T follicular helper cell (primary cell): Measurements from ENCODE around the gene ARL13B.
"Not testable (repeated sequence)": the region's sequence is repeated elsewhere in the genome, so short reads cannot be mapped to it uniquely, and the experiment has no call there.

Experiments used
- DNase-seq: peaks from one replicate; pipeline ENCODE4 v3.0.0-alpha.2; 2020; ENCODE audit warnings: low read depth
- total RNA-seq, 2 experiments: gene quantifications; one replicate each; lab custom pipeline; 2026; lab: John Stamatoyannopoulos, UW

ARL13B gene
- 17.5 to 25.9 reads per million in 2 experiments for total RNA-seq

DNA sequence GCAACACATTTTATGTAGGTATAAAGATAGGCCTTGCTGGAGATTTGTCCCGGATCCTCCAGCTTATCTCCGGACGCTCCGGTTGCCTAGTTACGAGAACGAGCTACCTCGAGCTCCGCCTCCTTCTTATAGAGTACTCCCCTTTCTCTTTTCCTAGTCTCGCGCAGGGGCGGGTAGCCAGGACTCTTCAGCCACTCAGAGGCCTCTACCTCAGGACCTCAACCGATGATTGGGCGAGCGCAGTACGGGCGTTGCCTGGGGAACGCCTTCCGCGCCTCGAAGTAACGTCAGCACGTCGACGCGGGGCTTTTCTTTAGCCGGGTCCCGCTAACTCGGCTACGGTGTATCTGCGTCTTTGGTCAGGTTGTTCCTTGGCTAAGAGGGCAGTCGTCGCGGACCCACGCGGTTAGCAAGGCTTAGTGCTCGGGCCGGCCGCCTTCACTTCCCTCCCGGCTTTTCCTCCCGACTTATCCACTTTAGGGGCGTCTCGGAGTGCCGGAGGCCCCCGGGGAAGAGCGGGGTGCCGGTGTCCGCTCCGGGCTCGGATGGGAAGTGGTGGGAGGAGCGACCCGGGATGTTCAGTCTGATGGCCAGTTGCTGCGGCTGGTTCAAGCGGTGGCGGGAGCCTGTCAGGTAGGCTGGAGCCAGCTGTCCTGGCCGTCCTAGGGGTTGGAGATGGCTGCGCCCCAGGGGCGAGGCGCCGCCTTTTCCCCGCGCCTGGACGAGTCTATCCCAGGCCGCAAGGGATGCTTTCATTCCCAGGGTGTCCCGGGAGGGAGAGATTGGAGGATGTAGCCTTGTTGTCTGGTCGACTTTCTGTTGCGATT lies at the start of gene ARL13B:
TSS of gene ARL13B (plus strand) at position 306 of the 827 bp plus-strand sequence. CDS start at position 575, 269 bp downstream.
- peak; percentile 92 for DNase-seq

DNA sequence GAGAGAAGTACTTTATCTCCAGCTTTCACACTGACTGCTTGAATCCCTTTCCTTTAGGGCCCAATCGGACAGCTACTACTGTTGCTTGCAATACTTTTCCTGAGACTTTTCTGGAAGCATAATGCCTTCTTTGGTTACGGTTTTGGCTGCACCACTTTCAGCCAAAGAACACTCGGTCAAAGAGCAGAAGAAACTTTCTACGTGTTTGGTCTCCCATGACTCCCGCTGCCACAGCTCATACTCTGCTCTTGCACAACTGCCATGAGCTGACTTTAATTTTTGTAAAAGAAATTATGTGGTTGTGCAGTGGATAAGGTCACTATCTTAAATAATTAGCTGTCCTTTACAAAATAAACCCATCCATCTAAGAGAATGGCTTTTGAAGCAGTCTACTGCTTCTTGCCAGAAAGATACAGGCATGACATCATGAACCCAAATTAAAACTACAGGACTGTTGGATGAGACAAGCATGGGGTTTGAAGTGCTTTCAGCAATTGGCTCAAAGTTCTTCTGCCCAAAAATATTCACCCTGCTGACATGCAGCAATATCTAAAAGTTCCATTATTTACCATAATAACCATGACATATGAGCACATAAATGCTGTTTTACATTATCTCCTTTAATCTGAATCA lies 48.2 kb upstream of the ARL13B start:
- DNase-seq = no peak

- DNase-seq = no peak
These were observed 45.4 kb upstream of the ARL13B start for GRCh38 chr3:93934366-93935046.

DNA sequence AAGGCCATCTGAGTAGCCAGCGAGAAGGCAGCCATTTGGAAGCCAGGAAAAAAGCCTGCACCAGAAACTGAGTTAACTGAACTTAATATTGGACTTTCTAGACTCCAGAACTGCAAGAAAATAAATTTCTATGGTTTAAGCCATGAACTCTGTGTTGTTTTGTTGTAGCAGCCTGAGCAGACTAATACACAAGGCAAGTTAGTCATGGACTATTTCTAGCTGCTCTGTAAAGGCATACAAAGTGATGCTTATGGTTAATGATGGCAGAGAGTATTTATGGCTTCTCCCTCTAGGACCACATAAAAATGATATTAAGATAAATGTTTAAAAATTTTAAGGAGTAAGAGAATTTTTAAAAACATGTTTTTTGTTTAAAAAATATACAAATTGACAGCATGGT lies 43.4 kb upstream of the ARL13B start:
- no peak for DNase-seq

DNA sequence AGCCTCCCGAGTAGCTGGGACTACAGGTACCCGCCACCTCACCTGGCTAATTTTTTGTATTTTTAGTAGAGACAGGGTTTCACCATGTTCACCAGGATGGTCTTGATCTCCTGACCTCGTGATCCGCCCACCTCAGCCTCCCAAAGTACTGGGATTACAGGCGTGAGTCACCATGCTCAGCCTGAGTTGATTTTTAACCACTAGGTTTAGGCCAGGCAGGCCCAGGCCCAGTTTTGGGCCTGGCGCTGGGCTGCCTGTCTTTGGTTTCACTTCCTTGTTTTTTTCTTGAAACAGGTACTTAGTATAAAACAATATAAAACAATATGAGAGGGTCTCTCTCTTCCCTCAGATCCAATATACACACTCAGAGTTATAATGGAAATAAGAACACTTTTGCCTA lies 42.5 kb upstream of the ARL13B start:
- DNase-seq = not testable (repeated sequence)

DNA sequence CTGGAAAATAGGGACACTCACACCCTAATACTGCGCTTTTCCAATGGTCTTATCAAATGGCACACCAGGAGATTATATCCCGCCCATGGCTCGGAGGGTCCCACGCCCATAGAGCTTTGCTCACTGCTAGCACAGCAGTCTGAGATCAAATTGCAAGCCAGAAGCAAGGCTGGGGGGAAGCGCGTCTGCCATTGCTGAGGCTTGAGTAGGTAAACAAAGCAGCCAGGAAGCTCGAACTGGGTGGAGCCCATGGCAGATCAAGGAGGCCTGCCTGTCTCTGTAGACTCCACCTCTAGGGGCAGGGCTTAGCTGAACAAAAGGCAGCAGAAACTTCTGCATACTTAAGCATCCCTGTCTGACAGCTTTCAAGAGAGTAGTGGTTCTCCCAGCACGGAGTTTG lies 30.0 kb upstream of the ARL13B start:
- not testable (repeated sequence) for DNase-seq

GRCh38 chr3:93961026-93961425 lies 18.9 kb upstream of the ARL13B start:
- no peak for DNase-seq

GRCh38 chr3:93961489-93961888 lies 18.5 kb upstream of the ARL13B start:
- no peak for DNase-seq

DNA sequence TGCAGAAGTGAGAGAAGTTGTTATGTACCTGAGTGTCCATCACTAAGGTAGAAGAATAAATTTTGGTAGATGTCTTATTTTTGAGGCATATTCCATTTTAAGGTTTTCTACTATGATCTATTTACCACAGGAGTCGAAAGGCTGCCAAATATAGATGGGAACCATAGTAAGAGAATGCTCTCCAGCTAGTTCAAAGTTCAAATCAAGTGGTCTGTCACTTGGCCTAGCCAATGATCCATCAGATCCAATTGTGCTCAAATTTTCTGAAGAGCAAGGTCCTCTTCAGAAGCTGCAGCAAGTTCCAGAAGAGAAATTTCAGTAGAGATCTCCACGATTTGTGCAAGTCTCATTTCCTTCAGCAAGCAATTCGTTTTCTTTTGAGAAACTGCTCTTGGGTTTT lies 17.2 kb upstream of the ARL13B start:
- no peak for DNase-seq

GRCh38 chr3:93965106-93965505 lies 14.8 kb upstream of the ARL13B start:
- not testable (repeated sequence) for DNase-seq

- no peak for DNase-seq
These were observed 10.5 kb upstream of the ARL13B start for GRCh38 chr3:93969443-93969842.

GRCh38 chr3:93969997-93970396 lies 10.0 kb upstream of the ARL13B start:
- DNase-seq = no peak

DNA sequence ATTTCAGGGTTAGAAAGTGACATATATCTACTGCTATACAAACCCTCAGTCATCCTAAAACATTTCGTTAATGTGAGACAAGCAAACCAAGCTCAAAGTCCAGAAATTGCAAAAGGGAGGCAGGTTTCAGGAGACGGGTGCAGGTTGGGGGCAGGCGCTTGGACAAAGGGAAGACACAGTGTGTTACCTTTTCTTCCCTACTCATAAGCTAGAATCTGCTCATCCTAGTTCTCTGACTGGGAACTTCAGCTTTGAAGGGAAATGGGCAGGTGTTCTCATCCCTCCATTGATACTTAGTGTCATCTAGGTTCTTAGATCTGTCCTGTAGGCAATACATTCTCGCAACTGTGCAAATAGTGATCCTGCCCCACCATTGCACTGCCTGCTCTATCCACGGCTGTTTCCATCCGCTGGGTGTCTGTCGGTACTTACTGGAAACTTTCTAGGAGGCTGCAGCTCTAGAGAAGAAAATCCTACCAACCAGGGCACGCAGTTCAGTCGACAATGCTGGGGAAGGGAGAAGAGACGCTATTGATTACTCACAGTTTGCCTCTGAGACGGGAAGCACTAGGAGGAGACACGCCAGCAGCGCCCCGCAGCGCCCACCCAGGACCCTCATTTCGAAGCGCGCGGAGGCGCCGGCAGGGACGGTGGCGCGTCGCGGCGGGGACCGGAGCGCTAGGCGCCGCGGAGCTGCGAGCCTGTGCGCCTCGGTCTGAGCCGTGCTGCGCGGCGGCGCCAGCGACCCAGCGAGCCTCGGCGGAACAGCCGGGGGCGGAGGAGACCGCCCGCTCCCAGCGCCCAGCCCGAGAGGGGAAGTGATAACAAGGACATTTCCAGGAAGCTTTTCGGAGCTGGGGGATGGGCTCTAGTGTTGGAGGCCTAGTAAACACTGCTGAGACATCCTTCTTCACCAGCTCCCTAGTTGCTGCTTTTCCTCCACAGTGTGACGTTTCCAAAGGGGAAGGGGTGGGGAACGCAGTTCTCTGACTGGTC lies 6.5 kb upstream of the ARL13B start, which contains the start of gene PROS1:
TSS of gene PROS1 (minus strand) at position 766 of the 996 bp plus-strand sequence. CDS start at position 619, 147 bp downstream.
- peak; percentile 11 for DNase-seq

- DNase-seq = no peak
These were observed 1.7 kb downstream of the ARL13B start for GRCh38 chr3:93981649-93982048.

DNA sequence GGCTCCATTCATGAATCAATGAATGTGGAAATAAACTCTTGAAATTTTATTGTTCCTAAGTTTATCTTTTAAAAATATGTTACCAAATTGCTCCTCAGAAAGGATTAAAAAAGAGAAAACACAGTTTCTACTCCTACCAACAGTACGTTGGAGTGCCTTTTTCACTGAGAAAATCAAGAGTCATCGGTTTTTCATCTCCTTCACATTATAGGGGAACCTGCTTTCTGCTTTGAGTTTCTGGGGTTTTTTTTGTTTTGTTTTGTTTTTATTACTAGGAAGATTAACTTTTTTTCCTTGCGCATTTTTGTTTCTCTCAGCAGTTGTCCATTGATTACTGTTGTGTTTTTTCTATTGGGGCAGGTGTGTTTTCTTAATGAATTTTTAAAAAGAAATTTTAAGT lies 3.5 kb downstream of the ARL13B start:
- DNase-seq = no peak

GRCh38 chr3:93984618-93985017 lies 4.7 kb downstream of the ARL13B start:
- no peak for DNase-seq

DNA sequence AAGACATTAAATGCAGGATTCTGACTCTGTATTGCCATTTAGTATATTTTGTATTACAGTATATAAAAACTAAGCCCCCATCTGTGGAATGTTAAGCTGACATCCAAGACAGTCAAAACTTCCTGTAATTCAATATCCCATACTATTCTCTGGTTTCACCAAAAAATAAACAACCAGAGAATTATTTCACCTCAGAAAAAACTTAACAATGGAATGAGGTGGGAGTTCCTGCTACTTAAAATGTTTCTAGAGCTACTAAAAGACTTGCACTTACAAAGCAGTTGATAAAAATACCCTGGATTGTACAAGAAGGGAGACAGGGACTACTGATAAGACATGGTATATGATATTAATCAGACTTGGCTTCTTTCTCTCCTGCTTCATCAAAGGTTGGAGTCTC lies 8.3 kb downstream of the ARL13B start:
- no peak for DNase-seq

GRCh38 chr3:93988764-93989163 lies 8.8 kb downstream of the ARL13B start:
- no peak for DNase-seq

GRCh38 chr3:93989241-93989640 lies 9.3 kb downstream of the ARL13B start:
- no peak for DNase-seq

GRCh38 chr3:93991631-93992030 lies 11.7 kb downstream of the ARL13B start:
- DNase-seq = no peak

- DNase-seq = no peak
These were observed 12.3 kb downstream of the ARL13B start for GRCh38 chr3:93992207-93992606.
